Transverse colon (tissue), 4 donors: ENCODE data around the gene ACAP3. TPM values are rescaled to one million over a fixed set of nuclear protein-coding genes. Genes with fewer than 3 reads are reported as not detected.

Experiments used
- DNase-seq: peaks from one replicate; pipeline ENCODE4 v3.0.0-alpha.2; 2019
- H3K27ac ChIP-seq, 4 donors: fragments of 200-600 bp; sonication (generic); 2 replicates each; pipeline ENCODE4 v1.5.1; 2016 to 2018; ENCODE audit warnings: inconsistent platforms in 4 of 4
- H3K27me3 ChIP-seq: fragments of 200-600 bp; sonication (generic); 2 replicates; pipeline ENCODE4 v1.5.1; 2017; ENCODE audit warnings: inconsistent platforms
- H3K36me3 ChIP-seq, 4 donors: fragments of 200-600 bp; sonication (generic); 2 replicates each; pipeline ENCODE4 v1.5.1; 2017 to 2019; ENCODE audit warnings: inconsistent platforms in 4 of 4
- H3K4me1 ChIP-seq, 4 donors: fragments of 200-600 bp; sonication (generic); 2 replicates each; pipeline ENCODE4 v1.5.1; 2017 to 2020; ENCODE audit warnings: inconsistent platforms in 4 of 4
- H3K4me3 ChIP-seq, 4 donors: fragments of 200-600 bp; sonication (generic); 1 replicate in 1 of 4; 2 replicates in 3 of 4; pipeline versions ENCODE4 v1.5.1 to v1.6.1; 2017 to 2019; ENCODE audit warnings: inconsistent platforms in 4 of 4
- H3K9me3 ChIP-seq, 2 donors: fragments of 200-600 bp; sonication (generic); 2 replicates each; pipeline ENCODE4 v1.5.1; 2017 to 2019; ENCODE audit warnings: inconsistent platforms in 2 of 2
- EP300 ChIP-seq: sonication (generic); formaldehyde crosslinking; IDR thresholded peaks from one replicate; pipeline ENCODE4 v1.6.1; 2017; ENCODE audit warnings: antibody characterized with exemption, low read depth
- POLR2A ChIP-seq: fragments of 450-650 bp; IDR thresholded peaks from one replicate; pipeline ENCODE4 v1.6.1; 2016; ENCODE audit warnings: antibody characterized with exemption, mild to moderate bottlenecking, moderate library complexity
- POLR2AphosphoS5 ChIP-seq, 3 donors: sonication (generic); formaldehyde crosslinking; IDR thresholded peaks; one replicate each; pipeline ENCODE4 v1.6.1; 2016; ENCODE audit warnings: antibody characterized with exemption in 3 of 3
- WGBS, 2 donors: methylation state at CpG; one replicate each; pipeline ENCODE4 v1.1.5; 2018; ENCODE audit warnings: low coverage in 1 of 2; 5-methylcytosine and 5-hydroxymethylcytosine counted together
- in situ Hi-C, 4 donors: fragments of 200-750 bp; cut with MboI; loops; one replicate each; pipeline versions ENCODE4 v1.15.0 to v1.15.1; 2017; ENCODE audit warnings: low sequenced_read_pairs in 3 of 4, low pct_ligation_motif_present in 1 of 4, low pct_unique_long_range_greater_than_20kb in 1 of 4
- intact Hi-C: fragments of 100-400 bp; cut with DNase I; formaldehyde crosslinking; loops from one replicate; pipeline ENCODE4 v1.15.1; 2023; ENCODE audit warnings: low total_unique reads
- small RNA-seq, 4 donors: library from RNA; depleted of rRNA; stranded (forward); fragments of <200 nt; gene quantifications; one replicate each; pipeline ENCODE3, GENCODE V24; 2016
- total RNA-seq, 4 donors: library from RNA; depleted of rRNA; stranded (reverse); fragments of >200 nt; gene quantifications; one replicate each; pipeline ENCODE4 v1.1.0, GENCODE V29; 2016
- TF ChIP-seq, protein P1 (sequence below), 5 experiments: fragments of 200-600 bp in 3 of 5; fragments of 450-650 bp in 2 of 5; sonication (generic) in 3 of 5; IDR thresholded peaks; 1 replicate in 2 of 5; 2 replicates in 3 of 5; pipeline ENCODE4 v1.5.1; 2016 to 2017; ENCODE audit warnings: antibody characterized with exemption in 5 of 5, inconsistent platforms in 3 of 5, mild to moderate bottlenecking in 2 of 5, moderate library complexity in 1 of 5

Gene ACAP3
- total RNA-seq, 4 donors from 2014 or later: 52.4 to 190 (median 99.5) TPM

GRCh38 chr1:1242461-1243265 is 65.1 kb downstream of the ACAP3 start:
- Histone ChIP-seq H3K36me3 (no peaks in the 10 kb centered on the region), H3K27me3 (peaks cover 62% of the 10 kb centered on the region), H3K9me3 (no peaks in the 10 kb centered on the region), H3K4me1 (peaks cover 10 to 28% (median 20%) of the 10 kb centered on the region in 4 donors), H3K4me3 (no peak overlapping the region), H3K27ac (no peak overlapping the region)
- no peak for DNase-seq
- in situ Hi-C loops: no loop called here
- WGBS, 2 donors: 74% methylated on average over 36 of the region's 41 CpGs; no CpG with 5 or more reads in 1 of the 2 donors
- TF ChIP-seq EP300 (no peak), POLR2AphosphoS5 (IDR thresholded peaks at IDR 0.05) (no peak), POLR2A (no peak)
- TF ChIP-seq, protein P1, sequence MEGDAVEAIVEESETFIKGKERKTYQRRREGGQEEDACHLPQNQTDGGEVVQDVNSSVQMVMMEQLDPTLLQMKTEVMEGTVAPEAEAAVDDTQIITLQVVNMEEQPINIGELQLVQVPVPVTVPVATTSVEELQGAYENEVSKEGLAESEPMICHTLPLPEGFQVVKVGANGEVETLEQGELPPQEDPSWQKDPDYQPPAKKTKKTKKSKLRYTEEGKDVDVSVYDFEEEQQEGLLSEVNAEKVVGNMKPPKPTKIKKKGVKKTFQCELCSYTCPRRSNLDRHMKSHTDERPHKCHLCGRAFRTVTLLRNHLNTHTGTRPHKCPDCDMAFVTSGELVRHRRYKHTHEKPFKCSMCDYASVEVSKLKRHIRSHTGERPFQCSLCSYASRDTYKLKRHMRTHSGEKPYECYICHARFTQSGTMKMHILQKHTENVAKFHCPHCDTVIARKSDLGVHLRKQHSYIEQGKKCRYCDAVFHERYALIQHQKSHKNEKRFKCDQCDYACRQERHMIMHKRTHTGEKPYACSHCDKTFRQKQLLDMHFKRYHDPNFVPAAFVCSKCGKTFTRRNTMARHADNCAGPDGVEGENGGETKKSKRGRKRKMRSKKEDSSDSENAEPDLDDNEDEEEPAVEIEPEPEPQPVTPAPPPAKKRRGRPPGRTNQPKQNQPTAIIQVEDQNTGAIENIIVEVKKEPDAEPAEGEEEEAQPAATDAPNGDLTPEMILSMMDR (IDR thresholded peaks at IDR 0.05): no peak
- intact Hi-C loops: no loop called here

Small RNAs within 50 kb of the gene (small RNA-seq; reads per million reads assigned to genes)
- 0 to 0.53 (median 0.26) reads per million in 4 donors for gene MIR6726

Other genes starting within 250 kb of the ACAP3 start
- 1 to 10 TPM; 3.0 to 7.5 (median 5.0) TPM for gene RNF223, start 233.6 kb downstream of the ACAP3 start, total RNA-seq
- 100 to 1,000 TPM in 1 of 4 donors, 10 to 100 TPM in 3; 23.6 to 108 (median 47.3) TPM for gene C1orf159, start 191.8 kb downstream of the ACAP3 start, total RNA-seq
- under 1 TPM in 2 of 4 donors, not detected in 2; 0.40 to 0.48 TPM for gene TTLL10, start 134.1 kb downstream of the ACAP3 start, total RNA-seq
- 1 to 10 TPM in 2 of 4 donors, not detected in 2; 3.3 to 7.9 TPM for gene TNFRSF18, start 101.3 kb downstream of the ACAP3 start, total RNA-seq
- gene TNFRSF4, start 93.8 kb downstream of the ACAP3 start, total RNA-seq: 1 to 10 TPM in 1 of 4 donors, under 1 TPM in 1, not detected in 2; 0.55 to 4.8 TPM
- gene SDF4, start 75.9 kb downstream of the ACAP3 start, total RNA-seq: 100 to 1,000 TPM; 153 to 267 (median 226) TPM
- 10 to 100 TPM in 3 of 4 donors, 1 to 10 TPM in 1; 8.5 to 24.9 (median 12.2) TPM for gene B3GALT6, start 75.7 kb downstream of the ACAP3 start, total RNA-seq
- 10 to 100 TPM in 3 of 4 donors, not detected in 1; 11.9 to 52.8 (median 15.7) TPM for gene C1QTNF12, start 61.2 kb downstream of the ACAP3 start, total RNA-seq
- gene UBE2J2, start 34.1 kb downstream of the ACAP3 start, total RNA-seq: 100 to 1,000 TPM in 1 of 4 donors, 10 to 100 TPM in 3; 49.6 to 110 (median 59.1) TPM
- gene SCNN1D, start 27.5 kb downstream of the ACAP3 start, total RNA-seq: 1 to 10 TPM; 1.5 to 3.5 (median 2.4) TPM
- gene PUSL1, start 667 bp upstream of the ACAP3 start, total RNA-seq: 10 to 100 TPM in 3 of 4 donors, 1 to 10 TPM in 1; 7.0 to 35.9 (median 20.5) TPM
- 100 to 1,000 TPM; 118 to 424 (median 140) TPM for gene INTS11, start 16.7 kb upstream of the ACAP3 start, total RNA-seq
- 100 to 1,000 TPM in 1 of 4 donors, 10 to 100 TPM in 3; 48.0 to 134 (median 77.7) TPM for gene CPTP, start 16.9 kb upstream of the ACAP3 start, total RNA-seq
- gene TAS1R3, start 23.4 kb upstream of the ACAP3 start, total RNA-seq: 1 to 10 TPM in 2 of 4 donors, under 1 TPM in 1, not detected in 1; 0.40 to 2.0 (median 1.9) TPM
- 100 to 1,000 TPM; 103 to 182 (median 115) TPM for gene DVL1, start 41.5 kb upstream of the ACAP3 start, total RNA-seq
- 100 to 1,000 TPM in 1 of 4 donors, 10 to 100 TPM in 3; 31.1 to 145 (median 57.1) TPM for gene MXRA8, start 50.6 kb upstream of the ACAP3 start, total RNA-seq
- 100 to 1,000 TPM; 110 to 197 (median 167) TPM for gene AURKAIP1, start 67.3 kb upstream of the ACAP3 start, total RNA-seq
- gene CCNL2, start 91.4 kb upstream of the ACAP3 start, total RNA-seq: 100 to 1,000 TPM; 169 to 657 (median 349) TPM
- gene MRPL20, start 99.4 kb upstream of the ACAP3 start, total RNA-seq: 100 to 1,000 TPM in 1 of 4 donors, 10 to 100 TPM in 3; 40.0 to 183 (median 97.0) TPM
- 1 to 10 TPM in 3 of 4 donors, under 1 TPM in 1; 0.80 to 4.5 (median 1.9) TPM for gene ANKRD65, start 113.3 kb upstream of the ACAP3 start, total RNA-seq
- gene VWA1, start 127.8 kb upstream of the ACAP3 start, total RNA-seq: 10 to 100 TPM; 29.4 to 82.0 (median 51.6) TPM
- 1 to 10 TPM in 1 of 4 donors, under 1 TPM in 2, not detected in 1; 0.75 to 1.3 (median 1.00) TPM for gene ATAD3C, start 141.8 kb upstream of the ACAP3 start, total RNA-seq
- 100 to 1,000 TPM in 1 of 4 donors, 10 to 100 TPM in 3; 15.6 to 269 (median 39.2) TPM for gene ATAD3B, start 163.8 kb upstream of the ACAP3 start, total RNA-seq
- 10 to 100 TPM; 14.6 to 34.4 (median 20.4) TPM for gene ATAD3A, start 204.2 kb upstream of the ACAP3 start, total RNA-seq
- 10 to 100 TPM in 1 of 4 donors, 1 to 10 TPM in 2, not detected in 1; 3.8 to 27.3 (median 4.2) TPM for gene TMEM240, start 232.7 kb upstream of the ACAP3 start, total RNA-seq